NCI-H82 (cell line): ENCODE results near the gene ZNF169.
A peak's percentile ranks its signal among the peaks of the same experiment; 100 is the strongest.
"Not testable (repeated sequence)": the region's sequence is repeated elsewhere in the genome, so short reads cannot be mapped to it uniquely, and the experiment has no call there.

Experiments
- DNase-seq: peaks from one replicate; lab custom pipeline; 2025; lab: John Stamatoyannopoulos, UW

ZNF169 gene

DNA sequence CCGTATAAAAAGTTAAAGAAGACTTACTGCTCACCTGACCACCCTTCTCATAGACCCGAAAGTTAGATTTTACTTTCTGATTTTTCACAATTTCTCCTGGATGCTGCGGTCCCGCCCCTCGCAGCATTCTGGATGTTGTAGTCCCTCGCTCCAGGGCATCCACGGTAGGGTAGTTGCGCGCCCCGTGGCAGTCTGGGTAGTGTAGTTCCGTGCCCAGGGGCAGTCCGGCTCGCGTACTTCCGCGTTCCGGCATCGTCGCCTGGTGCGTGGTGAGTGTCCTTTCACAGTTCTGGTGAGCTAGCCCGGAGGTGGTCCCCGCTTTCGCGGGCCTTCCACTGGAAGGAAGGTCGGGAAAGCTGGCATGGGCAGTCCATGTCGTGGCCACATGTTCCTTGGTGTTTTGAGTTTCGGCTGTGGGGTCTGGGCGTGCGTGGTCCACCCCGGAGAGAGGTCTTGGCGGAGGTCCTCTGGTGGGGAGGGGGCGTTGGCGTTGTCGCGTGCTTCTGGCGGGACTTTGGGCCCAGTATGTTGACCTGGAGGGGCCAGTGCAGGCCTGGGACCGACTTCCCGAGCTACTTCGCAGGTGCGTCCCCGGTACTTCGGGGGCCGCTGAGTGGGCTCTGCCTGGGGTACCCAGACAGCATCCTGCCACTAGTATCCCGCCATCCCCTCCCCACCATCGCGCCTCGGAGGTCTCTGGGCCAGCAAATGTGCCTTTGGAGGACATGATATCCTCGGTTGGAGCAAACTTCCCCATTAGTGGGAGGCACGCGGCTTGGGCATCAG is at the start of gene ZNF169:
ZNF169 (plus strand) TSS at position 222 of the 786 bp plus-strand sequence. CDS start 19,515 bp downstream, outside the sequence.
- DNase-seq: peak; percentile 86

DNA sequence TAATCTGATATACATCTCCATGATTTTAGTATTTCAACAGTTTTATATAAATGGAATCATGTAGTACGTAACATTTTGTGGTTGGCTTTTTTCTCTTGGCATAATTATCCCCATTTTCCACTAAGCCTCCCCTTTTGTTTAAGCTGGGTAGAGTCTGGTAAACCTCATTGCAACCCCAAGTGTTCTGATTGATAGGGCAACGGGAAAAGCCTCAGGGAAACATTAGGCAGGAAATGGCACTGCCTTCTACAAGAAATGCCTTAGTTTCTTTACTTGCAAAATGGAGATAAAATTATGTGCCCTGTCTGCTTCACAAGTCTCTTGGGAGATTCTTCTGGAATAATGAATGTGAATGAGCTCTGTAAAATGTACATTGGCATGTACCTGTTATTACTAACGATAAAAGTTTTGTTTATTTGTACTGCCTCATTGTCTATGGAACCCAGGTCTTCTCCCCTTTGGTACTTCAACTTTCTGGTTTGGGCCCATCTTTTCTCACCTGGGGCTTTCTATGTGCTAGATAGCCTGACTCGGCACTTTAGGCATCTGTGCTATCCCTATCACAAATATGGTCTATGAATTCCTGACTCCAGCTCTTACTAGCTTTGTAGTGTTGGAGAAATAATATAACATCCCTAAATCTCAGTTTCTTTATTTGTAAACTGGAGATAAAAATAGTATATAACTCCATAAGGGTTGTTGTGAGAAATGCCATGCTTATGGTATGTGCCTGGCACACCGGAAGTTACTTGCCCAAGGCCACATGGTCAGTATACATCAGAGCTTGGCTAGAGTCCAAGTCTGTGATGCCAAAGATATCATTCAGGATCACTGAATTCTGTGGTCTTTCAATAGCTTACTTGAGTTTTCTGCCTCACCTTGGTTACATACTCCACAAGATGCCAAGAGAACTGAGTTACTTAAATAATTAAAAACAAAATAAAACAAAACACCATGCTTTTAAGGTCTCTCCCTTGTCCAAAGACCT is 48.2 kb upstream of the ZNF169 start:
- DNase-seq: no peak

DNA sequence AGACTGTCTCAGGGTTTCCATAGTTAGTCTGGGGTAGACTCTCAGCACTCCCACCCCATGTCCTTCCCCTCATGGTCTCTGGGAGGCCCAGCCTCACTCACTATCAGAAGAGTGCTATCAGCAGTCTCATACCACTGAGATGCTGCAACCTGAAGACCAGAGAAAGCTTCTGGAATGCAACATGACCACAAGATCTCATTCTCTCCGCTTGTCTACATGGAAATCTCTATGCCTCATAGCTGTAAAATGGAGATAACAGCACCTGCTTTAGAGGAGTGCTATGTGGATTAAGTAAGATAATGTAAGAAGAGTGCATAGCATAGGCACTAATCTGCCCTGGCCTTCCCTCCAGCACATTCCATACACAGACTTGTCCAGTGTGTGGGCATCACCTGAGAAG is 47.0 kb upstream of the ZNF169 start:
- DNase-seq: no peak

DNA sequence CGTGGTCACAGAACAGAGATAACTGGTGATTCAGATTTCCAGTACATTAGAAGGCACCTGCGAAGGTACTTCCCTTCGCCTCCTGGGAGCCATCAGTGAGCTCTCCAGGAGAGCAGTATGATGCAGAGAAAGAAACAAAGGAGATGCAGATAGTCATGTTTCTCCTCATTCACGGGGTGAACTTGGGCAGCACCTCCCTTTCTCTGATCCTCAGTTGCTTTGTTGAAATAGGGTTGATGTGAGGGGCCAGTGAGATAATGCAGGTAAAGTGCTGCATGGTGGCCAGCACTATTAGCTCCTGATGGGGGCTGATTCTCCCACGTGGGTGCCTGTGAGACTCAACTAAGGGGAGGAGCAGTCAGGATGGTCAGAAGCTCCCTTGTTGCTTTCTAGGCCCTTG is 46.6 kb upstream of the ZNF169 start:
- DNase-seq: no peak

DNA sequence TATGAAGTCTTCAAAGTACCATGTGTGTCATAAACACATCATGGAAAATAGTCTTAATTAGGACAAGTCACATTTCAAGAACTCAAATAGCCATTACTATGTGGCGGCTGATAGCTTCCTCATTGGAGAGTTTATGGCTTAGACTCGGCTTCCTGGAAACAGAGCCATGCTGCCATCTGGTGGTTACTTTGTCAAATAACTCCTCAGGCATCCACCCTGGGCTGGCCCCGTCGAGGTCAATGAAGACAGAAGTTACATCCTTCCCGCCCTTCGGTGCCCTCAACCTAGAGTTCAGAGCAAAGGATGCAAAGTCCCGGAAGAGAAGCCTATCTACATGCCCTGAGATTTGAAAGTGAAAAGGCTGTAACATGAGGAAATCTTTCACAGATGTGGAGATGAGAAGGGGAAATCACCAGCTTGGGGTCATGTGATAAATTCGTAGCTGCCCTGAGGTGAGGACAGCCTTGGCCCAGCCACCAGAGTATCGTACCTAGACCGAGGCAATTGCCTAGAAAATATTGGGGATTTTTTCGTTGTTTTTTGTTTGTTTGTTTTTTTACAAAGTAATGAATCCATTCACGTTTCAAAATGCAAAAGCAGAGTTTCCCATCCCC is 45.5 kb upstream of the ZNF169 start:
- peak; percentile 91 for DNase-seq

DNA sequence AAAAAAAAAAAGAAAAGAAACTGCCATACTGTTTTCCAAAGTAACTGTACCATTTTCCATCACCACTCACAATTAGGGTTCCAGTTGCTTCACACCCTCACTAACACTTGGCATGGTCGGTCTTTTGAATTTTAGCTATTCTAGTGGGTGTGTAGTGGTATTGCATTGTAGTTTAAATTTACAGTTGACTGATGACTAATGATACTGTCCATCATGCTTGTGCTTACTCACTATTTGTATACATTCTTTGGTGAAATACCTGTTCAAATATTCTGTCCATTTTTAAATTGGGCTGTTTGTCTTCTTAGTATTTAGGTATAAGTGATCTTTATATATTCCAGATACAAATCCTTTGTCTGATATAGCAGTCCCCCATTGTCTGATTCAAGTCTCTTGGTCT is 36.2 kb upstream of the ZNF169 start:
- no peak for DNase-seq

DNA sequence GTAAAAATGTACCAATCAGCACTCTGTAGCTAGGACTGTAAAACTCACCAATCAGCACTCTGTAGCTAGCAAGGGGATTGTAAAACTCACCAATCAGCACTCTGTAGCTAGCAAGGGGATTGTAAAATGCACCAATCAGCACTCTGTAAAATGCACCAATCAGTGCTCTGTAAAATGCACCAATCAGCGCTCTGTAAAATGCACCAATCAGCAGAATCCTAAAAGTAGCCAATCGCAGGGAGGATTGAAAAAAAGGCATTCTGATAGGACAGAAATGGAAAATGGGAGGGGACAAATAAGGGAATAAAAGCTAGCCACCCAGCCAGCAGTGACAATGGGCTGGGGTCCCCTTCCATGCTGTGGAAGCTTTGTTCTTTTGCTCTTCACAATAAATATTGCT is 33.7 kb upstream of the ZNF169 start:
- DNase-seq: not testable (repeated sequence)

DNA sequence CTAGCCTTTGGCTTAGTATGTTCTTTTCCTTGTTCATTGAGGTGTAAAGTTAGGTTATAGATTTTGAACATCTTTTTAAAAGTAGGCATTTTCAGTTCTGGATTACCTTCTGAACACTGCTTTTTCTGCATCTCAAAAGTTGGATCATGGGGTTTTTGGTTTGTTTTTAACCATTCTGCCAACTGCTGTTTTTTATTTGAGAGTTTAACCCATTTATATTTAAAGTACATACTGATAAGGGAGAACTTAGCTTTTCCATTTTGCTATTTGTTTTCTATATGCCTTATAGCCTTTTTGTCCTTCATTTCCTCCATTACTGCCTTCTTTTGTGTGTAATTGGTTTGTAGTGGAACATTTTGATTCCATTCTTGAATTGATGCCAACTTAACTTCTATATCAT is 30.5 kb upstream of the ZNF169 start:
- no peak for DNase-seq

DNA sequence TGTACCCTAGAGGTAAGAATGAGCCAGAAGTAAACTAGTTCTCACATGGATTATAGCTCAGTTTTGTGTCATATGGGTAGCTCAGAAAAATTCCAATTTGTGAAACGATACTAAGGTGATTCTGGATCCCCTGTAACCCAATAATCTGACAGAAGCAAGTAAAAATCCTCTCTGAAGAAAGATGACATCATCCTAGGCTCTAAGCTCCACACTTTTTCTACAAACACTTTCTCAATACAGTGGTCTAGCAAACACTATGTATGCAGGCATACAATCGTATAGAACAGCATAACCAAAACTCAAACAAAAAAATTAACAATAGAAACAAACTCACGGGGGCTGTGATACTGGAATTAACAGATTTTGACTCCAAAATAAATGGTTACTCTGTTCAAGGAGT is 26.7 kb upstream of the ZNF169 start:
- no peak for DNase-seq

DNA sequence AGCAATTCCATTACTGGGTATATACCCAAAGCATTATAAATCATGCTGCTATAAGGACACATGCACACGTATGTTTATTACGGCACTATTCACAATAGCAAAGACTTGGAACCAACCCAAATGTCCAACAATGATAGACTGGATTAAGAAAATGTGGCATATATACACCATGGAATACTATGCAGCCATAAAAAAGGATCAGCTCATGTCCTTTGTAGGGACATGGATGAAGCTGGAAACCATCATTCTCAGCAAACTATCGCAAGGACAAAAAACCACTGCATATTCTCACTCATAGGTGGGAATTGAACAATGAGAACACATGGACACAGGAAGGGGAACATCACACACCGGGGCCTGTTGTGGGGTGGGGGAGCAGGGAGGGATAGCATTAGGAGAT is 18.0 kb upstream of the ZNF169 start:
- not testable (repeated sequence) for DNase-seq

DNA sequence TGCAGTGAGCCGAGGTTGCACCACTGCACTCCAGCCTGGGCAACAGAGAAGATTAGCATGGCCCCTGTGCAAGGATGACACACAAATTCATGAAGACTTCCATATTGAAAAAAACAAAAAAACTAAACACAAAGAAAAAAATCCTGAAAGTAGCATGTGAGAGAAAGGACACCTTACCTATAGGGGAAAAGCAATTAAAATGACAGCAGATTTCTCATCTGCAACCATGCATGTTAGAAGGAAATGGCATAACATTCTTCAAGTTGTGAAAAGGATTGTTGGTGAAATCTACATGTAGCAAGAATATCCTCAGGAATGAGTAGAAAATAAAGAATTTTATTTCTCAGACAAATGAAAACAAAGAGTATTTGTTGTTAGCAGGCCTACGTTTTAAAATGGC is 13.4 kb upstream of the ZNF169 start:
- no peak for DNase-seq

DNA sequence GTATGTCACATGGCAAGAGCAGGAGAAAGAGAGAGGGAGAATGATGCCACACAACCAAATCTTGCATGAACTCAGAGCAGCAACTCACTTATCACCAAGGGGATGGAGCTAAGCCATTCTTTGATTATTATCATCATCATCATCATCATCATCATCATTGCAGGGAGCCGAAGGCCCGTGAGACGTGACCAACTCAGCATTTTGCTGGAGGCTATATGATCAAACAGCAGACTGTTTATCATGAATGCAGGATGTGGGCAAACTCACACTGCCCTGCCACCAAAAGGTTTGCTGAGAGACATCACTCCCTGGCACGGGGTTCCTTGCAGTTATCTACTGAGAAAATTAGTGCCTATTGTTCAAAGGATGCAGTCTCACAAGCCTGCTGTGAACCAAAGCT is 8.6 kb upstream of the ZNF169 start:
- DNase-seq: no peak

DNA sequence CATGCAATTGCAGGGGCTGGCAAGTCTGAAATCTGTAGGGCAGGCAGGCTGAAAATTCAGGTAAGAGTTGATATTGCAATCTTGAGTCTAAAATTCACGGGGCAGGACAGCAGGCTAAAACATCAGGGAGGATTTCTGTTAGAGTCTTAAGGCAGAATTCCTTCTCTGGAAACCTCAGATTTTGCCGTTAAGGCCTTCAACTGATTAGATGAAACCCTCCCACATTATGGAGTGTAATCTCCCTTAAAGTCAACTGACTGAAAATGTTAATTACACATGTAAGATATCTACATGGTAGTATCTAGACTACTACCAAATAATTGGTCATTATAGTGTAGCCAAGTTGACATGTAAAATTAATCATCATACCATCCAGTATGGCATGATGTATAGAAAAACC is 3.1 kb upstream of the ZNF169 start:
- no peak for DNase-seq

DNA sequence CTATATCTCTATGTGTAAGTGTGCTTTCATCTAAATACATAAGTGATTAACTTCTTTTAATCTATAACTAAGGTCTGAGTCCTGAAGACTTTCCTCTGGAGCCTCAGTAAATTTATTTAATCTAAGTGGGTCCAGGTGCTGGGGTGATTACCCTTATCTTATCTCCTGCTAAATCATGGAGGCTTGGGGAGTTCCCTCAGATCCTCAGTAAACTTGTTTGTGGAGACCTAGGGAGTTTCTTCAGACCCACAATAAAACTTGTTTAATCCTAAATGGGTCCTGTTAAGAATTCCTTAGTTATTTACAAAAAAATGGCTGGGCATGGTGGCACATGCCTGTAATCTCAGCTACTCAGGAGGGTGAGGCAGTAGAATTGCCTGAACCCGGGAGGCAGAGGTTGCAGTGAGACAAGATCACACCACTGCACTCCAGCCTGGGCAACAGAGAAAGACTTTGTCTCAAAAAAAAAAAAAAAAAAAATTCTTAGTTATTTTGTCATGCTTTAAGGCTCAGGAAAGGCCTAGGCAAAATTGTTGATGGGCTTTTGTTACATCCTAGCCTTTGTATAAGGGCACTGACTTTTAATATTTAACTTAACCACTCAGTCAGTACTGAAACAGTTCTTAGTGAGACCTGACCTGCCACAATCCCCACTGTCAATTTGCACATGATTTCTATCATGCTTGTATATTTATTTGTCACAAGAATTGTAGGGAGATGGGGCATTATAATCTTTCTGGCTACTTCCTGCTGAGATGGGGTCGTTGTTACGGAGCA is 6.7 kb downstream of the ZNF169 start:
- not testable (repeated sequence) for DNase-seq

DNA sequence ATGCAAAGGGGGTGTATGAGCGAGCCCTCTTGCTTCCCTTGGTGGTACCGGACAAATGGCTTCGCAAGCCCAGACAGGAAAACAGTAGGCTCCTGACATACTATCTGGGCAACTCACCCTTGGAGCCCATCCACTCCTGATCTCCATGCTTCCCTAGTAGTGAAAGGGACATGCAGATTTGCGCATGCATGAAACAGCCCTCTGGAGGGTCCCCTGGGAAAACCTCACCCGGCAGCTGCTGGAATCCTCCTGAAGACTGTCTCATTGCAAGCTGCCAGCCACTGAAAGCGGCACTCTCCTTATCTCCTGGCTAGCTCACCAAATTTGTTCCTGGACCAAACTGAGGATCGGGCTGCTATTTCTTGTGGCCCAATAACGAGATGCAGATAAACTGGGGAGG is 10.2 kb downstream of the ZNF169 start:
- peak; percentile 40 for DNase-seq

DNA sequence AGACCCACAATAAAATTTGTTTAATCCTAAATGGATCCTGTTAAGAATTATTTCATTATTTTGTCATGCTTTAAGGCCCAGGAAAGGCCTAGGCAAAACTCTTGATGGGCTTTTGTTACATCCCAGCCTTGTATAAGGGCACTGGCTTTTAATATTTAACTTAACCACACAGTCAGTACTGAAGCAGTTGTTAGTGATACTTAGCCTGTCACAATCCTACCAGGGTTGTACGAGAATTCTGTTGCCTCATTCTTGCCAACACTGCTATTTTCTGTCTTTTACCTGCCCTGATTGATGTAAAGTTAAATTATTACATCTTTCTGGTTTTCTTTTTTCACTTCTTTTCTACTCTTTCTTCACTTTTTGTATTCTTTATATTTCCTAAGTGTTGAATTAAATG is 10.9 kb downstream of the ZNF169 start:
- DNase-seq: no peak

DNA sequence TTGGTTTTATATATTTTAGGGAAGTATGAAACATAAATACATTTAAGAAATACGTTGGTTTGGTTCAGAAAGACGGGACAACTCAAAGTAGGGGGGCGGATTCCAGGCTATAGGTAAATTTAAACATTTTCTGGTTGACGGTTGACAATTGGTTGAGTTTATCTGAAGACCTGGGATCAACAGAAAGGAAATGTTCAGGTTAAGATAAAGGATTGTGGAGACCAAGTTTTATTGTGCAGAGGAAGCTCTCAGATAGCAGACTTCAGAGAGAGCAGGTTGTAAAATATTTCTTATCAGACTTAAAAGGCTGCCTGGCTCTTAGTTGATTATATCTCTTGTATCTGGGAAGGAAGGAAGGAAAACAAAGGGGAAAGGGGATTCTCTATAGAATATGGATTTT is 17.9 kb downstream of the ZNF169 start:
- not testable (repeated sequence) for DNase-seq

DNA sequence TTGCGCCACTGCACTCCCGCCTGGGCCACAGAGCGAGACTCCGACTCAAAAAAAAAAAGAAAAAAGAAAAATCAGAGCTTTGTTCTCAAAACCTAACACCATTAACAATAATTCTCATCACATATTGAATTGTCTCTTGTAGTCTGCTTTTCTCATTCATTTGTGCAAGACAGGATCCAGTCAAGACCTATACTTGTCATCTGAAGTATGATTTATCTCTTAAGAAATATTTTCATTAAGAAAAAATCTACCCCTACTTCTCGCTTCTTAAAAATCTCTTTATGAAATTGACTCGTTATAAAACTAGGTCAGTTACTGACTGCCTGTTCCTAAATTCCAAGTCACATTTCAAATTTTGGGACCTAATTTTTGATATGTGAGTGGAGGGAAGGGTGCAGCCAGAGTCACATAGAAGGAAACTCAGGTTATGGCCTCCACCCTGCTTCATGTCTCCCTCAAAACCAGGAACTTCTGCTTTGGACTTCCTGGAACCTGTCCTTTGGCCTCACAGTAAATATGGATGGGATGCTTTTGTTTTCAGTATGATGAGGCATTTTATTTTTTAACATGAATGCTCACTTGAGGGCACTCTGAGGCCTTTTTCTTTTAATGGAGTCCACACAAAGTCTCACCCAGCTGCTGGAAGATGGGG is 18.9 kb downstream of the ZNF169 start:
- DNase-seq: no peak

DNA sequence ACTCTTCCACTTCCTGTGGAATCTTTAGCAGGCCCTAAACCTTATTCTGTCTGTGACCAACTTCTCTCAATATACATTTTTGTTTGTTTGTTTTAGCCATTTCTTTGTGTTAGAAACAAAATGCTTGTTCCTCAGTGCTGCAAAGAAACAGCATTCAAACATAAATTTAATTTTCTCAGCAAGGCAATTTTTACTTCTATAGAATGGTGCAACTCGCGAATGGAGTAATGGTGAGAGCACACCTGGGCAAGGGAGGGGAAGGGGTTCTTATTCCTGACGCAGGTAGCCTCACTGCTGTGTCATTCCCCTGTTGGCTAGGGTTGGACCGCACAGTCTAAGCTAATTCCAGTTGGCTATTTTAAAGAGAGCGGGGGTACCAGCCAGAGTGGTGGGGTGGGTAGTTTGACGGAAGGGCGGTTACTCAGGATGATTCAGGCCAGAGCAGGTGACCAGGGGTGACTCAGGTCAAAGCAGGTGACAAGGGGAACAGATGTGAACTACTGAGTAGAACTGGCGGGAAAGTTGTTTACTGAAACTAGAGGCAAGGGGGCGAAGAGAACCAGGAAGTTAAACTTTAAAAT is 21.4 kb downstream of the ZNF169 start:
- no peak for DNase-seq

DNA sequence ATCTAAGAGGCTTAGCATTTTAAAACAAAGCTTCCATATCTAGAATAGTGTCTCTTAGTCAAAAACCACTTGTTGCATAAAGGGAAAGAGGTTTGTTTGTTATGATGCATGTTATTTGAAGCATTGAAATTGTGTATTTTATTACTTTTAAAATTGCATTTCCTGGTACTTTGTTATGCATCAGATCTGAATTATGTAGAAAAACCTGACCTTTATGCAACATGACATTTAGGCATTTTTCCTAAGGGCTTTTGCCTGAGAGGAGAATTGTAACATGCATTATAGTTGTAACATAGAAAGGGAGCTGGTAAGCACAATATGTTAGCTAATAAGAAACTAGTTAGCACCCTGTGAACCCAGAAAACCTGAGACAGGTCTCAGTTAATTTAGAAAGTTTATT is 22.0 kb downstream of the ZNF169 start:
- no peak for DNase-seq

DNA sequence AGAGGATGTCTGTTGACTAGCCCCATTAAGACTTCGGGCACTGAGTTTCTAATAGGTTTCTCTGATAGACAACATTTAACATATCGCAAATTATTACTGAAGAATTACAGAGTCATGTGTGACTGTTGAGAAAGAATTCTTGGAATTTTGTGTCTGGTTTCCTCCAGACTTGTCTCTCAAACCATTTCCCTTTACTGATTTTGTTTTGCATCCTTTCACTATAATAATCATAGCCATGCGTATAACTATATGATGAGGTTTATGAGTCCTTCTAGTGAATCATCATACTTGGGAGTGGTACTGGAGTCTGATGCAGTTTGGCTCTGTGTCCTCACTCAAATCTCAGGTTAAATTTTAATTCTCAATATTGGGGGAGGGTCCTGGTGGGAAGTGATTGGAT is 27.0 kb downstream of the ZNF169 start:
- no peak for DNase-seq
